ENCODE data around the gene CAPN8.

- TF ChIP-seq CTCF (IDR thresholded peaks at IDR 0.05; ENCODE audit: borderline replicate concordance, extremely low read depth, low read length, poor library complexity, severe bottlenecking) (no peak), EZH2 (IDR thresholded peaks at IDR 0.05; ENCODE audit: borderline replicate concordance, low read depth, low read length, severe bottlenecking) (no peak)
Observed at GRCh38 chr1:223665592-223666312, at the start of gene CAPN8.

Data from DND-41 (cell line).